ENCODE results near the gene CCDC92.

DNA sequence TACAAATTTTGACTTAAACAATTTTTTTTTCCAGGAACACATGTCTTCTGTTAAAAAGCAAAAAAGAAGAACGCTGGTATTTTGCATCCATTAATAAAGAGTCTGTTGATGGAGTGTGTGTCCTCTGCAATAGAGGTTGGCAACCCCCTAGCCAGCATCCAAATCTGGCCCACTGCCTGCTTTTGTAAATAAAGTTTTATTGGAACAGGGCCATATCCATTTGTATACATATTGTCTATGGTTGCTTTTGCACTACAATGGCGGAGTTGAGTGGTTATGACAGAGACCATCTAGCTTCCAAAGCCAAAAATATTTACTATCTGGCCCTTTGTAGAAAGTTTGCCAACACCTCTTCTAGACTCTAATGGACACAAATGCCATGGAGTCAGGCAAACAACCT is 49.6 kb downstream of the CCDC92 start:
- TF ChIP-seq, protein P1, sequence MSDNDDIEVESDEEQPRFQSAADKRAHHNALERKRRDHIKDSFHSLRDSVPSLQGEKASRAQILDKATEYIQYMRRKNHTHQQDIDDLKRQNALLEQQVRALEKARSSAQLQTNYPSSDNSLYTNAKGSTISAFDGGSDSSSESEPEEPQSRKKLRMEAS (IDR thresholded peaks at IDR 0.05): no peak
- TF ChIP-seq, protein P2, sequence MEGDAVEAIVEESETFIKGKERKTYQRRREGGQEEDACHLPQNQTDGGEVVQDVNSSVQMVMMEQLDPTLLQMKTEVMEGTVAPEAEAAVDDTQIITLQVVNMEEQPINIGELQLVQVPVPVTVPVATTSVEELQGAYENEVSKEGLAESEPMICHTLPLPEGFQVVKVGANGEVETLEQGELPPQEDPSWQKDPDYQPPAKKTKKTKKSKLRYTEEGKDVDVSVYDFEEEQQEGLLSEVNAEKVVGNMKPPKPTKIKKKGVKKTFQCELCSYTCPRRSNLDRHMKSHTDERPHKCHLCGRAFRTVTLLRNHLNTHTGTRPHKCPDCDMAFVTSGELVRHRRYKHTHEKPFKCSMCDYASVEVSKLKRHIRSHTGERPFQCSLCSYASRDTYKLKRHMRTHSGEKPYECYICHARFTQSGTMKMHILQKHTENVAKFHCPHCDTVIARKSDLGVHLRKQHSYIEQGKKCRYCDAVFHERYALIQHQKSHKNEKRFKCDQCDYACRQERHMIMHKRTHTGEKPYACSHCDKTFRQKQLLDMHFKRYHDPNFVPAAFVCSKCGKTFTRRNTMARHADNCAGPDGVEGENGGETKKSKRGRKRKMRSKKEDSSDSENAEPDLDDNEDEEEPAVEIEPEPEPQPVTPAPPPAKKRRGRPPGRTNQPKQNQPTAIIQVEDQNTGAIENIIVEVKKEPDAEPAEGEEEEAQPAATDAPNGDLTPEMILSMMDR (IDR thresholded peaks at IDR 0.05): no peak
- TF ChIP-seq CBX8 (IDR thresholded peaks at IDR 0.05): no peak
- no peak for TF ChIP-seq POLR2A (IDR thresholded peaks at IDR 0.05; ENCODE audit: low read length)
- TF ChIP-seq JUN (IDR thresholded peaks at IDR 0.05): no peak
- no peak for TF ChIP-seq POLR2AphosphoS2 (conservative IDR thresholded peaks at IDR 0.05; ENCODE audit: low read length)
- no peak for TF ChIP-seq CEBPB (IDR thresholded peaks at IDR 0.05)

Measured in A549 (cell line).